Activated CD4-positive, alpha-beta T cell treated with anti-CD3 and anti-CD28 coated beads, Interleukin-2, Interleukin-6, amounts not matched to agents 100 ng/mL and 50 ng/mL, durations not matched to agents 16 hours and 8 hours (primary cell): ENCODE results near the gene CRISPLD2.

Experiments
- DNase-seq: peaks from one replicate; pipeline ENCODE4 v3.0.0-alpha.2; 2020

CRISPLD2 gene

GRCh38 chr16:84800158-84800978 is 19.4 kb upstream of the CRISPLD2 start:
- DNase-seq: no peak

GRCh38 chr16:84803146-84803545 is 16.6 kb upstream of the CRISPLD2 start:
- DNase-seq: no peak

GRCh38 chr16:84804326-84804725 is 15.5 kb upstream of the CRISPLD2 start:
- DNase-seq: no peak

GRCh38 chr16:84806256-84806889 is 13.4 kb upstream of the CRISPLD2 start:
- DNase-seq: peak; percentile 15

- no peak for DNase-seq
Observed at GRCh38 chr16:84806890-84807258, 12.9 kb upstream of the CRISPLD2 start.

- no peak for DNase-seq
Observed at GRCh38 chr16:84807776-84808175, 12.0 kb upstream of the CRISPLD2 start.

- no peak for DNase-seq
Observed at GRCh38 chr16:84808826-84809225, 11.0 kb upstream of the CRISPLD2 start.

GRCh38 chr16:84810518-84811273 is 9.1 kb upstream of the CRISPLD2 start:
- DNase-seq: peak; percentile 35

GRCh38 chr16:84811529-84811928 is 8.3 kb upstream of the CRISPLD2 start:
- no peak for DNase-seq

GRCh38 chr16:84813141-84813934 is 6.4 kb upstream of the CRISPLD2 start:
- no peak for DNase-seq

- DNase-seq: no peak
Observed at GRCh38 chr16:84815462-84815861, 4.3 kb upstream of the CRISPLD2 start.

GRCh38 chr16:84816023-84816422 is 3.8 kb upstream of the CRISPLD2 start:
- no peak for DNase-seq

GRCh38 chr16:84816485-84816884 is 3.3 kb upstream of the CRISPLD2 start:
- DNase-seq: no peak

GRCh38 chr16:84817206-84817605 is 2.6 kb upstream of the CRISPLD2 start:
- no peak for DNase-seq

GRCh38 chr16:84817613-84818012 is 2.2 kb upstream of the CRISPLD2 start:
- no peak for DNase-seq

- DNase-seq: no peak
Observed at GRCh38 chr16:84818133-84818532, 1.7 kb upstream of the CRISPLD2 start.

GRCh38 chr16:84818989-84819643 is 669 bp upstream of the CRISPLD2 start:
- DNase-seq: no peak

- DNase-seq: no peak
Observed at GRCh38 chr16:84820305-84820684, 510 bp downstream of the CRISPLD2 start.

- DNase-seq: no peak
Observed at GRCh38 chr16:84820771-84821170, 986 bp downstream of the CRISPLD2 start.

GRCh38 chr16:84821179-84821578 is 1.4 kb downstream of the CRISPLD2 start:
- DNase-seq: no peak

GRCh38 chr16:84821728-84822689 is 2.2 kb downstream of the CRISPLD2 start:
- DNase-seq: no peak
